SK-N-SH (cell line): Measurements from ENCODE around the gene ROBO4. TPM values are rescaled to one million over a fixed set of nuclear protein-coding genes. Genes with fewer than 3 reads are reported as not detected.

Experiments
- CTCF ChIA-PET: fragments of 300-600, 350-600 bp; formaldehyde crosslinking; extraction: SDS; loops from one replicate; lab custom pipeline; 2021; lab: Yijun Ruan, JAX
- POLR2A ChIA-PET: fragments of 350-600 bp; sonication (Branson Sonifier 250); formaldehyde crosslinking; extraction: SDS; loops from one replicate; lab custom pipeline; 2020; ENCODE audit warnings: antibody characterized with exemption, inconsistent platforms; lab: Yijun Ruan, JAX
- DNase-seq: peaks from one replicate; pipeline ENCODE4 v3.0.0; 2012
- H2AFZ ChIP-seq: fragments of 200-600 bp; sonication (generic); 2 replicates; pipeline ENCODE4 v1.8.1; 2016; ENCODE audit warnings: antibody characterized with exemption, mild to moderate bottlenecking, low read depth
- H3F3A ChIP-seq: fragments of 200-600 bp; sonication (generic); replicated peaks from 2 replicates; pipeline ENCODE3; 2016; ENCODE audit warnings: antibody characterized with exemption, mild to moderate bottlenecking; ENCODE audit not compliant: insufficient read depth
- H3K27ac ChIP-seq, 2 experiments: fragments of 200-500 bp in 1 of 2; fragments of 200-600 bp in 1 of 2; sonication (Bioruptor generic) in 1 of 2; sonication (generic), shearing (Covaris generic) in 1 of 2; 2 replicates each; pipeline versions ENCODE4 v1.5.1 to v1.6.1; 2014 to 2016; ENCODE audit warnings: low read depth in 2 of 2, inconsistent platforms in 1 of 2, low read length in 1 of 2, mild to moderate bottlenecking in 1 of 2, mixed read lengths in 1 of 2
- H3K27me3 ChIP-seq: fragments of 200-600 bp; sonication (generic), shearing (Covaris generic); 2 replicates; pipeline ENCODE4 v1.6.1; 2016; ENCODE audit warnings: mixed run types; ENCODE audit not compliant: insufficient read depth
- H3K36me3 ChIP-seq, 2 experiments: fragments of 200-500 bp in 1 of 2; fragments of 200-600 bp in 1 of 2; sonication (Bioruptor generic) in 1 of 2; sonication (generic) in 1 of 2; replicated peaks in 1 of 2; 2 replicates each; pipeline versions ENCODE3 to v1.5.1; 2014 to 2016; ENCODE audit warnings: low read length in 1 of 2, mild to moderate bottlenecking in 1 of 2; ENCODE audit not compliant: insufficient read depth in 2 of 2, control insufficient read depth in 1 of 2
- H3K4me1 ChIP-seq, 2 experiments: fragments of 200-500 bp in 1 of 2; fragments of 200-600 bp in 1 of 2; sonication (Bioruptor generic) in 1 of 2; sonication (generic), shearing (Covaris generic) in 1 of 2; 2 replicates each; pipeline versions ENCODE4 v1.5.1 to v1.6.1; 2014 to 2016; ENCODE audit warnings: low read depth in 1 of 2, low read length in 1 of 2, mixed run types in 1 of 2; ENCODE audit not compliant: insufficient read depth in 2 of 2, control insufficient read depth in 1 of 2
- H3K4me2 ChIP-seq: fragments of 200-600 bp; sonication (generic), shearing (Covaris generic); 2 replicates; pipeline ENCODE4 v1.6.1; 2017; ENCODE audit warnings: mixed run types
- H3K4me3 ChIP-seq, 2 experiments: fragments of 200-500 bp in 1 of 2; fragments of 200-600 bp in 1 of 2; sonication (Bioruptor generic) in 1 of 2; sonication (generic), shearing (Covaris generic) in 1 of 2; 2 replicates each; pipeline versions ENCODE4 v1.5.1 to v1.8.1; 2014 to 2016; ENCODE audit warnings: low read depth in 2 of 2, inconsistent platforms in 1 of 2, low read length in 1 of 2, mild to moderate bottlenecking in 1 of 2, mixed read lengths in 1 of 2, moderate library complexity in 1 of 2
- H3K79me2 ChIP-seq: fragments of 200-600 bp; sonication (generic); 2 replicates; pipeline ENCODE4 v1.8.1; 2017; ENCODE audit warnings: mild to moderate bottlenecking; ENCODE audit not compliant: insufficient read depth
- H3K9ac ChIP-seq: fragments of 200-600 bp; sonication (generic); 2 replicates; pipeline ENCODE4 v1.6.1; 2017; ENCODE audit warnings: mixed run types
- H3K9me2 ChIP-seq: fragments of 200-600 bp; sonication (generic); 2 replicates; pipeline ENCODE4 v1.6.1; 2017; ENCODE audit warnings: mixed run types
- H3K9me3 ChIP-seq: fragments of 200-600 bp; sonication (generic); 2 replicates; pipeline ENCODE4 v1.6.1; 2017; ENCODE audit warnings: mixed run types, mild to moderate bottlenecking, moderate library complexity
- H4K20me1 ChIP-seq: fragments of 200-600 bp; sonication (generic); 2 replicates; pipeline ENCODE4 v1.6.1; 2017; ENCODE audit warnings: mild to moderate bottlenecking, mixed run types; ENCODE audit not compliant: insufficient read depth
- CHD2 ChIP-seq: fragments of 150-350 bp; IDR thresholded peaks from 2 replicates; pipeline ENCODE4 v1.6.1; 2018; ENCODE audit warnings: low read length; ENCODE audit not compliant: partially characterized antibody
- GABPA ChIP-seq: IDR thresholded peaks from 2 replicates; pipeline ENCODE4 v1.4.0; 2012; ENCODE audit warnings: low read depth, mild to moderate bottlenecking
- GATA2 ChIP-seq: sonication (generic); formaldehyde crosslinking; IDR thresholded peaks from 2 replicates; pipeline ENCODE4 v1.5.0; 2020; ENCODE audit warnings: mild to moderate bottlenecking, missing genetic modification reagents
- MAX ChIP-seq: IDR thresholded peaks from 2 replicates; pipeline ENCODE4 v1.4.0; 2012; ENCODE audit warnings: low read depth
- MEF2A ChIP-seq: IDR thresholded peaks from 2 replicates; pipeline ENCODE4 v1.4.0; 2012; ENCODE audit warnings: low read depth, borderline replicate concordance
- POLR2AphosphoS5 ChIP-seq: IDR thresholded peaks from 2 replicates; pipeline ENCODE4 v1.6.1; 2012; ENCODE audit warnings: low read depth, low read length
- RAD21 ChIP-seq: IDR thresholded peaks from 2 replicates; pipeline ENCODE4 v1.6.1; 2012; ENCODE audit warnings: mild to moderate bottlenecking, low read length
- RCOR1 ChIP-seq: fragments of 150-350 bp; IDR thresholded peaks from 2 replicates; pipeline ENCODE4 v1.6.1; 2017; ENCODE audit warnings: antibody characterized with exemption, low read length
- REST ChIP-seq: IDR thresholded peaks from 2 replicates; pipeline ENCODE4 v1.6.1; 2012; ENCODE audit warnings: mild to moderate bottlenecking, low read depth, low read length, moderate library complexity
- RXRA ChIP-seq: IDR thresholded peaks from 2 replicates; pipeline ENCODE4 v1.4.0; 2012; ENCODE audit warnings: low read depth, mild to moderate bottlenecking, borderline replicate concordance
- SIN3A ChIP-seq: IDR thresholded peaks from 2 replicates; pipeline ENCODE4 v1.6.1; 2012; ENCODE audit warnings: low read depth, mild to moderate bottlenecking, low read length, moderate library complexity, borderline replicate concordance
- TAF1 ChIP-seq: IDR thresholded peaks from 2 replicates; pipeline ENCODE4 v1.6.1; 2012; ENCODE audit warnings: low read depth, mild to moderate bottlenecking, low read length, moderate library complexity, borderline replicate concordance
- TCF12 ChIP-seq: IDR thresholded peaks from 2 replicates; pipeline ENCODE4 v1.4.0; 2012
- USF1 ChIP-seq: IDR thresholded peaks from 2 replicates; pipeline ENCODE4 v1.4.0; 2012; ENCODE audit warnings: low read depth, borderline replicate concordance
- USF2 ChIP-seq: fragments of 150-350 bp; IDR thresholded peaks from 2 replicates; pipeline ENCODE4 v1.6.1; 2017; ENCODE audit warnings: antibody characterized with exemption, low read length, low read depth, borderline replicate concordance
- WGBS: methylation state at CpG from one replicate; pipeline ENCODE4 v1.1.6; 2017; ENCODE audit warnings: low lambda C conversion rate; 5-methylcytosine and 5-hydroxymethylcytosine counted together
- polyA plus RNA-seq, 3 experiments: library from polyadenylated mRNA; depleted of rRNA; stranded (reverse); fragments of >200 nt; gene quantifications; 2 replicates each; pipeline ENCODE4 v1.2.3, GENCODE V29; 2012
- TF ChIP-seq, protein P1 (sequence below): fragments of 150-350 bp; IDR thresholded peaks from 2 replicates; pipeline ENCODE4 v1.6.1; 2016; ENCODE audit warnings: mild to moderate bottlenecking, low read depth, low read length
- TF ChIP-seq, protein P2 (sequence below): IDR thresholded peaks from 2 replicates; pipeline ENCODE4; 2012
- TF ChIP-seq, protein P3 (sequence below): IDR thresholded peaks from 2 replicates; pipeline ENCODE4 v1.4.0; 2012; ENCODE audit warnings: low read depth, borderline replicate concordance

ROBO4 gene
- polyA plus RNA-seq, 1 of the 3 experiments (the other 2 are of a cell fraction): 0.95 TPM

DNA sequence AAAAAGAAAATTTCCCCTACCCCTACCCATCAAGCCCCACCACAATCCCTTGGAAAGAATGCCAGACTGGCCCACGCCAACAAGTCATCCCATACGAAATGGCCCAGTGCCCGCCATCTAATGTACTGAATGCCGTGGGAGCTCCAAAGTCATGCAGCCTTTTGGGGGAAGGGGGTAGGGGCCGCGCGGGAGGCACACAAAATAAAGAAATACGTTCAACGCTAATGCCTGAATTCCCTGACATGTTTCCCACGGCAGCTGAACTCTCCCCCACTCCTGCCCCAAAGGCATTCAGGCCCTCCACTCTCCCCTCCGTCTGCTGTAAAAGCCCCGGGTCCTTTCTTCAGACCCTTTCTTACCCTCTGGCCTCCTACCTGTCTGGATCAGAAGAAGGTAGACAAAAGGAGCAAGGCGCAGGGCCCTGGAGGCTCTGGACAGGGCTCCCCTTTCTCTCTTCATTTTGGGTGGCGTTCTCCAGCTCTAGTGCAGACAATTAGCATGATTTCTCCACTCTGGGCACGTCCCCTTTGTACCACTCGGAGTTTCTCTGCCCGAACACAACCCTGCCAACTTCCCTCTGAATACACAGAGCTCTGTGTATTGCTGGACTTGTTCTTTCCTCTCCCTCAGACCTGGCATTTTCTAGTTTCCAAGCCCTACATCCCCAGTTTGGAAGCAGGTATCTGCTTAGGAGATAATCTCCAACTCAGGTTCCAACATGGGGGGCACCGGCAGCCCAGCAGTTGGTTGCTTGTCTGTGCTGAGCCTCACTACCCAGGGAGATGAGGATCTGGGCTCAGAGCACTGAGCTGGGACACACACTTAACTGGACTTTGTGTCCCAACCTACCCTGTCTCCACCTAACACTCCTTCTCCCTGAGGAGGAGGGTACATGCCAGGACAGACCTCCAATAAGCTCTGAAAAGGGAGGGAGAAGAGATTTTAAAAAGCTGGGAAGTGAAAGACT, 38.2 kb upstream of the ROBO4 start, which contains the start of gene HEPACAM:
Gene HEPACAM (minus strand): TSS at position 500 of the 967 bp plus-strand sequence. CDS start 41 bp downstream, at position 459.
- no peak within 1 kb of the TSS for H3K4me2 ChIP-seq
- H2AFZ ChIP-seq: no peak within 1 kb of the TSS
- H3K79me2 ChIP-seq: no peaks in the 10 kb centered on the region
- 68% methylated on average over 18 of the region's 18 CpGs for WGBS
- no peaks in the 10 kb centered on the region for H3K4me1 ChIP-seq
- no peak within 1 kb of the TSS for H3K9ac ChIP-seq
- POLR2A ChIA-PET: no interaction called here
- H3K9me2 ChIP-seq: no peaks in the 10 kb centered on the region
- TF ChIP-seq RCOR1 (no peak), RAD21 (no peak), USF1 (no peak), RXRA (no peak), MAX (no peak), MEF2A (no peak), TCF12 (no peak), GABPA (no peak), SIN3A (no peak), CHD2 (no peak), TAF1 (no peak), USF2 (no peak), REST (no peak), GATA2 (no peak), POLR2AphosphoS5 (no peak)
- TF ChIP-seq, protein P1, sequence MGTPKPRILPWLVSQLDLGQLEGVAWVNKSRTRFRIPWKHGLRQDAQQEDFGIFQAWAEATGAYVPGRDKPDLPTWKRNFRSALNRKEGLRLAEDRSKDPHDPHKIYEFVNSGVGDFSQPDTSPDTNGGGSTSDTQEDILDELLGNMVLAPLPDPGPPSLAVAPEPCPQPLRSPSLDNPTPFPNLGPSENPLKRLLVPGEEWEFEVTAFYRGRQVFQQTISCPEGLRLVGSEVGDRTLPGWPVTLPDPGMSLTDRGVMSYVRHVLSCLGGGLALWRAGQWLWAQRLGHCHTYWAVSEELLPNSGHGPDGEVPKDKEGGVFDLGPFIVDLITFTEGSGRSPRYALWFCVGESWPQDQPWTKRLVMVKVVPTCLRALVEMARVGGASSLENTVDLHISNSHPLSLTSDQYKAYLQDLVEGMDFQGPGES: no peak
- TF ChIP-seq, protein P2, sequence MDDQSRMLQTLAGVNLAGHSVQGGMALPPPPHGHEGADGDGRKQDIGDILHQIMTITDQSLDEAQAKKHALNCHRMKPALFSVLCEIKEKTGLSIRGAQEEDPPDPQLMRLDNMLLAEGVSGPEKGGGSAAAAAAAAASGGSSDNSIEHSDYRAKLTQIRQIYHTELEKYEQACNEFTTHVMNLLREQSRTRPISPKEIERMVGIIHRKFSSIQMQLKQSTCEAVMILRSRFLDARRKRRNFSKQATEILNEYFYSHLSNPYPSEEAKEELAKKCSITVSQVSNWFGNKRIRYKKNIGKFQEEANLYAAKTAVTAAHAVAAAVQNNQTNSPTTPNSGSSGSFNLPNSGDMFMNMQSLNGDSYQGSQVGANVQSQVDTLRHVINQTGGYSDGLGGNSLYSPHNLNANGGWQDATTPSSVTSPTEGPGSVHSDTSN: no peak
- TF ChIP-seq, protein P3, sequence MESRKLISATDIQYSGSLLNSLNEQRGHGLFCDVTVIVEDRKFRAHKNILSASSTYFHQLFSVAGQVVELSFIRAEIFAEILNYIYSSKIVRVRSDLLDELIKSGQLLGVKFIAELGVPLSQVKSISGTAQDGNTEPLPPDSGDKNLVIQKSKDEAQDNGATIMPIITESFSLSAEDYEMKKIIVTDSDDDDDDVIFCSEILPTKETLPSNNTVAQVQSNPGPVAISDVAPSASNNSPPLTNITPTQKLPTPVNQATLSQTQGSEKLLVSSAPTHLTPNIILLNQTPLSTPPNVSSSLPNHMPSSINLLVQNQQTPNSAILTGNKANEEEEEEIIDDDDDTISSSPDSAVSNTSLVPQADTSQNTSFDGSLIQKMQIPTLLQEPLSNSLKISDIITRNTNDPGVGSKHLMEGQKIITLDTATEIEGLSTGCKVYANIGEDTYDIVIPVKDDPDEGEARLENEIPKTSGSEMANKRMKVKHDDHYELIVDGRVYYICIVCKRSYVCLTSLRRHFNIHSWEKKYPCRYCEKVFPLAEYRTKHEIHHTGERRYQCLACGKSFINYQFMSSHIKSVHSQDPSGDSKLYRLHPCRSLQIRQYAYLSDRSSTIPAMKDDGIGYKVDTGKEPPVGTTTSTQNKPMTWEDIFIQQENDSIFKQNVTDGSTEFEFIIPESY: no peak
- TF ChIP-seq, all 33 proteins: peak for 0
- H3F3A ChIP-seq: no peaks in the 10 kb centered on the region
- no peak within 1 kb of the TSS for H3K4me3 ChIP-seq
- H3K27me3 ChIP-seq: no peaks in the 10 kb centered on the region
- no peaks in the 10 kb centered on the region for H3K9me3 ChIP-seq
- CTCF ChIA-PET: interaction anchor here (0.9 to 3.2 kb wide), 5 partner anchors 15 to 469 kb away, joined by 3 to 7 read pairs (median 3); partner anchors contain the start of gene CCDC15
- DNase-seq: no peak
- H4K20me1 ChIP-seq: no peaks in the 10 kb centered on the region
- H3K27ac ChIP-seq: no peak within 1 kb of the TSS
- H3K36me3 ChIP-seq: no peaks in the 10 kb centered on the region
